PFSK-1 (cell line): ENCODE measurements around the gene DTYMK.

Source experiments
- POLR2AphosphoS5 ChIP-seq: IDR thresholded peaks from 2 replicates; pipeline ENCODE4 v1.6.1; 2012; ENCODE audit warnings: low read depth, mild to moderate bottlenecking, control low read depth, low read length, moderate library complexity
- SIN3A ChIP-seq: IDR thresholded peaks from 2 replicates; pipeline ENCODE4 v1.6.1; 2012; ENCODE audit warnings: mild to moderate bottlenecking, low read length, moderate library complexity, borderline replicate concordance; ENCODE audit not compliant: insufficient read depth
- TAF1 ChIP-seq: IDR thresholded peaks from 2 replicates; pipeline ENCODE4 v1.6.1; 2012; ENCODE audit warnings: low read length, control low read depth, borderline replicate concordance; ENCODE audit not compliant: insufficient read depth
- TF ChIP-seq, protein P1 (sequence below), 2 experiments: IDR thresholded peaks; 2 replicates each; pipeline versions ENCODE4 v1.6.1 to v1.8.0; 2011 to 2012; ENCODE audit warnings: low read depth in 2 of 2, low read length in 2 of 2, control low read depth in 1 of 2, inconsistent platforms in 1 of 2, mild to moderate bottlenecking in 1 of 2, moderate library complexity in 1 of 2; ENCODE audit not compliant: insufficient read depth in 1 of 2

- TF ChIP-seq, protein P1, sequence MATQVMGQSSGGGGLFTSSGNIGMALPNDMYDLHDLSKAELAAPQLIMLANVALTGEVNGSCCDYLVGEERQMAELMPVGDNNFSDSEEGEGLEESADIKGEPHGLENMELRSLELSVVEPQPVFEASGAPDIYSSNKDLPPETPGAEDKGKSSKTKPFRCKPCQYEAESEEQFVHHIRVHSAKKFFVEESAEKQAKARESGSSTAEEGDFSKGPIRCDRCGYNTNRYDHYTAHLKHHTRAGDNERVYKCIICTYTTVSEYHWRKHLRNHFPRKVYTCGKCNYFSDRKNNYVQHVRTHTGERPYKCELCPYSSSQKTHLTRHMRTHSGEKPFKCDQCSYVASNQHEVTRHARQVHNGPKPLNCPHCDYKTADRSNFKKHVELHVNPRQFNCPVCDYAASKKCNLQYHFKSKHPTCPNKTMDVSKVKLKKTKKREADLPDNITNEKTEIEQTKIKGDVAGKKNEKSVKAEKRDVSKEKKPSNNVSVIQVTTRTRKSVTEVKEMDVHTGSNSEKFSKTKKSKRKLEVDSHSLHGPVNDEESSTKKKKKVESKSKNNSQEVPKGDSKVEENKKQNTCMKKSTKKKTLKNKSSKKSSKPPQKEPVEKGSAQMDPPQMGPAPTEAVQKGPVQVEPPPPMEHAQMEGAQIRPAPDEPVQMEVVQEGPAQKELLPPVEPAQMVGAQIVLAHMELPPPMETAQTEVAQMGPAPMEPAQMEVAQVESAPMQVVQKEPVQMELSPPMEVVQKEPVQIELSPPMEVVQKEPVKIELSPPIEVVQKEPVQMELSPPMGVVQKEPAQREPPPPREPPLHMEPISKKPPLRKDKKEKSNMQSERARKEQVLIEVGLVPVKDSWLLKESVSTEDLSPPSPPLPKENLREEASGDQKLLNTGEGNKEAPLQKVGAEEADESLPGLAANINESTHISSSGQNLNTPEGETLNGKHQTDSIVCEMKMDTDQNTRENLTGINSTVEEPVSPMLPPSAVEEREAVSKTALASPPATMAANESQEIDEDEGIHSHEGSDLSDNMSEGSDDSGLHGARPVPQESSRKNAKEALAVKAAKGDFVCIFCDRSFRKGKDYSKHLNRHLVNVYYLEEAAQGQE (IDR thresholded peaks at IDR 0.05; ENCODE audit: insufficient read depth in 1 of 2, low read depth in 2 of 2, low read length in 2 of 2) = no peak
- TF ChIP-seq TAF1 (no peak), POLR2AphosphoS5 (no peak), SIN3A (no peak)
These were observed 33.3 kb downstream of the DTYMK start for GRCh38 chr2:241653210-241653750.
